NOMO-1 treated with DMSO at 0.1 percent for 48 hours (cell line): ENCODE results near the gene IGFALS.

Experiments used
- DNase-seq: peaks from one replicate; lab custom pipeline; 2025; ENCODE audit not compliant: unreplicated experiment; lab: John Stamatoyannopoulos, UW

The IGFALS gene

DNA sequence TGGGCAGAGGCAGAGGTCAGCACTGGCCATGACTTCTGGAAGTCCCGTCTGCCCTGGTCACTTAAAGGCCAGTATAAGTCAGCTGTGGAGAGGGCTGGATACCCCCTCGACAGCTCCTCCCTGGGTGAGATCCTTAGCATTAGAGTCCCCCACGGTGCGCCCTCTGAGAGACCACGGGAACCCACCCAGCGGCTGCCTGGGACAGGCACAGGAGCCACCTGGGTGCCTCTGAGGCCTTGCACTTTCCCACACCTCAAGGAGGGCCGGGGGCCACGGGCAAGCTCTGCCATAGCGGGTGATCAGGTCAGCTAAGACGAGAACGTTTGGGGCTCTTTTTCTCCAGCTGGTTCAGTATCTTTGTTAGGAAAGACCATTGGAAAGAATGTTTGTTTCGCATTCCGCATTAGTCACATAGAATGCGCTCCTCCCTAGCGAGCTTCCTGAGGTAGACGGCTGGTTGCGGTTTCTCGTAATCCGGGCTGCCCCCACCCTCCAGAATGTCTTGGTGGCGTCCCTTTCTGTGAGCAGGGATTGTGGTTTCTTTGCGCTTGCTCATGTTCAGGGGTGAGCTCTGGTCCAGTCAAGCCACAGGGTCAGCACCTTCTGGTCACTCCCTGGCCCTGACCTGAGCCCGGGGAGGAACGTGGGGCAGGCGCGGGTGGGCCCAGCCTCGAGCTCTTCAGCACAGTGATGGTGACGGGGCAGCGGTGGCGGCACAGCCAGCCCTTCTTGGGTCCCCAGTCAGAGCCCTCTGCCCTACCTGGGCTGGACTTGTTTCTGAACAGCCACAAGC lies 47.4 kb downstream of the IGFALS start:
- no peak for DNase-seq

- DNase-seq, result no peak
These were observed 48.2 kb downstream of the IGFALS start for GRCh38 chr16:1745181-1745899.

GRCh38 chr16:1744338-1744840 lies 49.1 kb downstream of the IGFALS start:
- DNase-seq, result no peak

GRCh38 chr16:1743376-1744337 lies 49.8 kb downstream of the IGFALS start:
- DNase-seq, result no peak

- no peak for DNase-seq
These were observed 51.8 kb downstream of the IGFALS start for GRCh38 chr16:1741553-1742165.

- DNase-seq, result no peak
These were observed 52.6 kb downstream of the IGFALS start for GRCh38 chr16:1740781-1741490.
